GM13977 (cell line): ENCODE data around the gene ITFG1.
"Not testable (repeated sequence)": the region's sequence is repeated elsewhere in the genome, so short reads cannot be mapped to it uniquely, and the experiment has no call there.

Source experiments
- DNase-seq: peaks from one replicate; pipeline ENCODE4 v3.0.0; 2012; ENCODE audit warnings: low spot score
- CTCF ChIP-seq: IDR thresholded peaks from 2 replicates; pipeline ENCODE4 v1.5.1; 2012; ENCODE audit warnings: mild to moderate bottlenecking, control low read depth; ENCODE audit not compliant: insufficient read depth; ENCODE audit errors: extremely low read depth, missing control alignments
- in situ Hi-C: fragments of 300-500 bp; cut with MboI; formaldehyde crosslinking; loops from one replicate; pipeline ENCODE4 v1.12.0; 2022; ENCODE audit warnings: low sequenced_read_pairs, low pct_unique_long_range_greater_than_20kb, mixed read lengths, inconsistent platforms; ENCODE audit not compliant: unreplicated experiment

ITFG1 gene

DNA sequence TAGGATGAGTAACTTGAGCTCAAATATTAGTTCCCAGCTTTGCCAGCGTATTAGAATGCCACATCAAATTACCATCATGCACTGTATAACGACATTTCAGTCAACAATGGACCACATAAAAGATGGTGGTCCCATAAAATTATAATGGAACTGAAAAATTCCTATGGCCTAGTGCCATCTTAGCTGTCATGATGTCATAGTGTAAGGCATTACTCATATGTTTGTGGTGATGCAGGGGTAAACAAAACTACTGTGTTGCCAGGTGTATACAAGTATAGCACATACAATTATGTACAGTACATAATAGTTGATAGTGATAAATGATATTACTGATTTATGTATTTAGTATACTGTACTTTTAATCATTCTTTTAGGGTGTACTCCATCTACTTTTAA is 262.7 kb downstream of the ITFG1 start:
- no peak for DNase-seq
- TF ChIP-seq CTCF, result no peak
- in situ Hi-C loops, result no loop called here

GRCh38 chr16:47197536-47198179 is 263.2 kb downstream of the ITFG1 start:
- in situ Hi-C loops, result no loop called here
- TF ChIP-seq CTCF, result no peak
- no peak for DNase-seq

DNA sequence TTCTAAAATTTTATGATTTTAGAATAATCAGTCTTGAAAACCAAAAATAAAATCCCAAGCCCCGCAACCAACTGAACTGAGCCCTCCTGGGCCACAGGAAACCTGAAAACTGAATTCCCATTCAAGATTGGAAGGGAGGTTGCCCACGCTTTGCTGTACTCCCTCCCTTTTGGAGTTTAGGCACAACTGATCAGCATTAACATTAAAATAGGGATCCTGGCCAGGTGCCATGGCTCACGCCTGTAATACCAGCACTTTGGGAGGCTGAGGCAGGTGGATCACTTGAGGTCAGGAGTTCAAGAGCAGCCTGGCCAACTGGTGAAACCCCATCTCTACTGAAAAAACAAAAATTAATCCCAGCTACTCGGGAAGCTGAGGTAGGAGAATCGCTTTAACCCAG is 264.4 kb downstream of the ITFG1 start:
- TF ChIP-seq CTCF, result no peak
- no peak for DNase-seq
- in situ Hi-C loops, result no loop called here

DNA sequence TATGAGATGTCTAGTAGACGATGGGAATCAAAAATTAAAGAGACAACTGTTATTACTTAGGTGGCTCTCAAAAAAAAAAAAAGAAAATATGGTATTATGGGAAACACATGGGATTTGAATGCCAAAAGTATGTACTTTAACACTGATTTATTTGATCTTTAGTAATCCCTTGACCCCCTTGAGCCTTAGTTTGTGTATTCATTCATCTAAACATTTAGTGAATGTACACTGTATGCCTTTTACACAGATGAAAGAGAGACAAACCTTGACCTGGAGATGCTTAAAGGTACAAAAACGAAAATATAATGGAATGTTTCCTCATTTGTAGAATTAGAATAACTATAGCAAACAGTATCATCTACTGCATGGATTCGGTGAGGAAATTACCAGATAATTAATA is 278.5 kb downstream of the ITFG1 start:
- no peak for DNase-seq
- no peak for TF ChIP-seq CTCF
- in situ Hi-C loops, result no loop called here

DNA sequence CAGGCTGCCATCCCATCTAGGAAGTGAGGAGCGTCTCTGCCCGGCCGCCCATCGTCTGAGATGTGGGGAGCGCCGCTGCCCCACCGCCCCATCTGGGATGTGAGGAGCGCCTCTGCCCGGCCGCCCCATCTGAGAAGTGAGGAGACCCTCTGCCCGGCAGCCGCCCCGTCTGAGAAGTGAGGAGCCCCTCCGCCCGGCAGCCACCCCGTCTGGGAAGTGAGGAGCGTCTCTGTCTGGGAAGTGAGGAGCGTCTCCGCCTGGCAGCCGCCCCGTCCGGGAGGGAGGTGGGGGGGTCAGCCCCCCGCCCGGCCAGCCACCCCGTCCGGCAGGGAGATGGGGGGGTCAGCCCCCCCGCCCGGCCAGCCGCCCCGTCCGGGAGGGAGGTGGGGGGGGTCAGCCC is 279.8 kb downstream of the ITFG1 start:
- in situ Hi-C loops, DNase-seq: not testable (repeated sequence)

- in situ Hi-C loops, result no loop called here
- no peak for TF ChIP-seq CTCF
- no peak for DNase-seq
These were observed 280.8 kb downstream of the ITFG1 start for GRCh38 chr16:47180073-47180472.

- no peak for DNase-seq
- TF ChIP-seq CTCF, result no peak
- in situ Hi-C loops, result no loop called here
These were observed 285.7 kb downstream of the ITFG1 start for GRCh38 chr16:47175152-47175551.
